Measurements from ENCODE around the gene KCNJ14.

- TF ChIP-seq CTCF (IDR thresholded peaks at IDR 0.05; ENCODE audit: low read depth, low read length) (no peak), EZH2phosphoT487 (IDR thresholded peaks at IDR 0.05; ENCODE audit: low read depth) (no peak)
Measured at GRCh38 chr19:48479686-48480085, 24.3 kb downstream of the KCNJ14 start.

All from OCI-LY3 (cell line).